HepG2 (cell line): Measurements from ENCODE around the gene VAV2. TPM values are rescaled to one million over a fixed set of nuclear protein-coding genes. Genes with fewer than 3 reads are reported as not detected.

Source experiments
- ATF2 ChIP-seq: sonication (generic); formaldehyde crosslinking; IDR thresholded peaks from 2 replicates; pipeline ENCODE4 v1.4.0; 2020; ENCODE audit warnings: missing genetic modification reagents
- CBFB ChIP-seq: sonication (generic); formaldehyde crosslinking; IDR thresholded peaks from 2 replicates; pipeline ENCODE4 v1.4.0; 2020; ENCODE audit warnings: missing genetic modification reagents
- CBX5 ChIP-seq: sonication (generic); formaldehyde crosslinking; IDR thresholded peaks from 2 replicates; pipeline ENCODE4 v1.4.0; 2020; ENCODE audit warnings: missing genetic modification reagents, borderline replicate concordance
- CCAR2 ChIP-seq: fragments of 200-400 bp; formaldehyde crosslinking; optimal IDR thresholded peaks from 2 replicates; pipeline ENCODE3; 2018; ENCODE audit warnings: low read depth, mild to moderate bottlenecking, low read length, moderate library complexity
- HHEX ChIP-seq: IDR thresholded peaks from 2 replicates; pipeline ENCODE4 v1.6.1; 2016; ENCODE audit warnings: control low read depth
- HOXD1 ChIP-seq: sonication (generic); formaldehyde crosslinking; IDR thresholded peaks from 2 replicates; pipeline ENCODE4 v1.5.0; 2020; ENCODE audit warnings: missing genetic modification reagents
- JUN ChIP-seq: sonication (generic); formaldehyde crosslinking; IDR thresholded peaks from 2 replicates; pipeline ENCODE4 v1.4.0; 2020; ENCODE audit warnings: mild to moderate bottlenecking, missing genetic modification reagents
- PAX8 ChIP-seq: sonication (generic); formaldehyde crosslinking; IDR thresholded peaks from 2 replicates; pipeline ENCODE4 v1.8.0; 2022; ENCODE audit warnings: mild to moderate bottlenecking, missing genetic modification reagents, borderline replicate concordance
- RCOR2 ChIP-seq: IDR thresholded peaks from 2 replicates; pipeline ENCODE4 v1.6.1; 2016; ENCODE audit warnings: missing biosample characterization, missing genetic modification reagents
- SATB2 ChIP-seq: sonication (generic); formaldehyde crosslinking; IDR thresholded peaks from 2 replicates; pipeline ENCODE4 v1.5.0; 2020; ENCODE audit warnings: missing genetic modification reagents
- SETDB1 ChIP-seq: sonication (generic); formaldehyde crosslinking; IDR thresholded peaks from 2 replicates; pipeline ENCODE4 v1.5.1; 2020; ENCODE audit warnings: missing genetic modification reagents, mild to moderate bottlenecking, borderline replicate concordance
- SUZ12 ChIP-seq: fragments of 150-350 bp; IDR thresholded peaks from 2 replicates; pipeline ENCODE4 v1.6.1; 2014; ENCODE audit warnings: low read depth, low read length
- ZNF101 ChIP-seq: sonication (generic); formaldehyde crosslinking; IDR thresholded peaks from 2 replicates; pipeline ENCODE4 v1.4.0; 2020; ENCODE audit warnings: mild to moderate bottlenecking, low read depth, missing genetic modification reagents, borderline replicate concordance
- ZNF501 ChIP-seq: sonication (generic); formaldehyde crosslinking; IDR thresholded peaks from 2 replicates; pipeline ENCODE4 v1.5.1; 2020; ENCODE audit warnings: mild to moderate bottlenecking, moderate library complexity, missing genetic modification reagents
- ZNF646 ChIP-seq: sonication (generic); formaldehyde crosslinking; IDR thresholded peaks from 2 replicates; pipeline ENCODE4 v1.9.0; 2021; ENCODE audit warnings: mild to moderate bottlenecking, missing genetic modification reagents
- ZNF652 ChIP-seq: IDR thresholded peaks from 2 replicates; pipeline ENCODE4 v1.6.1; 2016; ENCODE audit warnings: low read depth, borderline replicate concordance
- ZNF678 ChIP-seq: sonication (generic); formaldehyde crosslinking; IDR thresholded peaks from 2 replicates; pipeline ENCODE4 v1.4.0; 2020; ENCODE audit warnings: mild to moderate bottlenecking, missing genetic modification reagents
- ZNF777 ChIP-seq: sonication (generic); formaldehyde crosslinking; IDR thresholded peaks from 2 replicates; pipeline ENCODE4 v1.4.0; 2020; ENCODE audit warnings: missing genetic modification reagents
- ZNF781 ChIP-seq: sonication (generic); formaldehyde crosslinking; IDR thresholded peaks from 2 replicates; pipeline ENCODE4 v1.5.1; 2020; ENCODE audit warnings: borderline replicate concordance, mild to moderate bottlenecking, missing genetic modification reagents; ENCODE audit errors: not compliant biosample characterization
- ZNF83 ChIP-seq: sonication (generic); formaldehyde crosslinking; IDR thresholded peaks from 2 replicates; pipeline ENCODE4 v1.4.0; 2020; ENCODE audit warnings: missing genetic modification reagents, mild to moderate bottlenecking, borderline replicate concordance
- polyA plus RNA-seq, 8 experiments: library from polyadenylated mRNA; depleted of rRNA in 3 of 8; stranded (reverse) in 7 of 8; unstranded in 1 of 8; fragments of >200 nt; fragmentation: Illumina TruSeq in 4 of 8; extraction: Trizol in 4 of 8; gene quantifications; 2 replicates each; pipeline versions ENCODE4 v1.2.1 to v1.2.3, GENCODE V29; 2011 to 2016; ENCODE audit warnings: low read depth in 4 of 8, missing spikeins in 1 of 8, mixed read lengths in 1 of 8; ENCODE audit not compliant: insufficient read depth in 1 of 8
- total RNA-seq, 5 experiments: library from RNA; depleted of rRNA; stranded (reverse); fragments of >200 nt; fragmentation: Illumina TruSeq; extraction: Trizol; gene quantifications; 2 replicates each; pipeline ENCODE4 v1.2.3, GENCODE V29; 2016; ENCODE audit warnings: low read depth in 1 of 5
- TF ChIP-seq, protein P1 (sequence below): sonication (generic); formaldehyde crosslinking; IDR thresholded peaks from 2 replicates; pipeline ENCODE4 v1.4.0; 2020; ENCODE audit warnings: missing genetic modification reagents

The VAV2 gene
- total and polyA plus RNA-seq, 2 of the 13 experiments (the other 11 are each of a cell fraction or from before 2014, with no cell fraction given) = 22.5 to 22.9 TPM

- TF ChIP-seq ZNF678 (CRISPR knock-in tag) (no peak), ZNF83 (CRISPR knock-in tag) (0 out of 2 replicates have a peak, but pooled peaks have one; percentile 19), SUZ12 (no peak), ZNF652 (no peak), ZNF781 (CRISPR knock-in tag) (no peak), HOXD1 (CRISPR knock-in tag) (no peak), JUN (CRISPR knock-in tag) (no peak), ZNF101 (CRISPR knock-in tag) (no peak), CBX5 (peak; percentile 29; the same call in 1 of the 2 replicates), RCOR2 (CRISPR knock-in tag) (0 out of 2 replicates have a peak, but pooled peaks have one; percentile 16), SATB2 (no peak), HHEX (CRISPR knock-in tag) (no peak), ATF2 (CRISPR knock-in tag) (no peak), CCAR2 (no peak), ZNF646 (CRISPR knock-in tag) (no peak), ZNF777 (CRISPR knock-in tag) (no peak), PAX8 (no peak), ZNF501 (CRISPR knock-in tag) (no peak), SETDB1 (CRISPR knock-in tag) (no peak), CBFB (CRISPR knock-in tag) (no peak)
- TF ChIP-seq, protein P1, sequence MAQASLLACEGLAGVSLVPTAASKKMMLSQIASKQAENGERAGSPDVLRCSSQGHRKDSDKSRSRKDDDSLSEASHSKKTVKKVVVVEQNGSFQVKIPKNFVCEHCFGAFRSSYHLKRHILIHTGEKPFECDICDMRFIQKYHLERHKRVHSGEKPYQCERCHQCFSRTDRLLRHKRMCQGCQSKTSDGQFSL = peak; percentile 41; the same call in 1 of the 2 replicates
Measured at GRCh38 chr9:133914442-133915342, 77.4 kb downstream of the VAV2 start (continued).
